K562 (cell line): ENCODE measurements around the gene USP22. TPM values are rescaled to one million over a fixed set of nuclear protein-coding genes. Genes with fewer than 3 reads are reported as not detected.

Experiments
- ATAC-seq: fragments of 200-7000 bp; cut with Tn5 transposase; 3 replicates; pipeline ENCODE4 v1.9.1; 2020; ENCODE audit warnings: moderate library complexity
- BruUV-seq: library from RNA; stranded (reverse); fragments of 400-500 nt; replicated peaks from 2 replicates; lab custom pipeline; 2021; lab: Mats Ljungman, UMichigan
- CTCF ChIA-PET: fragments of 300-600 bp; formaldehyde crosslinking; extraction: SDS; loops from one replicate; lab custom pipeline; 2021; ENCODE audit warnings: low intra/inter-chr PET ratio; lab: Yijun Ruan, JAX
- POLR2A ChIA-PET: fragments of 300-600, 350-650 bp; sonication (Branson Sonifier 250); formaldehyde crosslinking; extraction: SDS; loops from one replicate; lab custom pipeline; 2021; ENCODE audit warnings: antibody characterized with exemption, inconsistent platforms; lab: Yijun Ruan, JAX
- DNase-seq, 4 experiments: peaks; one replicate each; pipeline versions ENCODE4 v3.0.0 to v3.0.0-alpha.2; 2011 to 2018; ENCODE audit warnings: low spot score in 3 of 4, mixed read lengths in 3 of 4; ENCODE audit errors: extremely low read depth in 1 of 4
- FAIRE-seq: peaks from 2 replicates; lab custom pipeline; 2011; peaks lifted over from hg19 to GRCh38; lab: Jason Lieb, UNC
- H2AFZ ChIP-seq: 2 replicates; pipeline ENCODE4 v1.6.0; 2011; ENCODE audit warnings: low read depth, low read length, control low read depth, inconsistent platforms
- H3K27ac ChIP-seq: fragments of 200-600 bp; 3 replicates; pipeline ENCODE4 v1.8.0; 2011; ENCODE audit warnings: low read depth, mild to moderate bottlenecking, control low read depth, inconsistent platforms, low read length, moderate library complexity, mixed read lengths; ENCODE audit errors: extremely low read depth
- H3K27me3 ChIP-seq, 2 experiments: fragments of 300-600 bp in 1 of 2; 2 replicates in 1 of 2; 3 replicates in 1 of 2; pipeline versions ENCODE4 v1.6.0 to v1.8.0; 2011; ENCODE audit warnings: inconsistent platforms in 2 of 2, low read length in 2 of 2, mild to moderate bottlenecking in 1 of 2, mixed read lengths in 1 of 2, moderate library complexity in 1 of 2; ENCODE audit not compliant: control insufficient read depth in 2 of 2, insufficient read depth in 2 of 2
- H3K36me3 ChIP-seq: fragments of 300-600 bp; 3 replicates; pipeline ENCODE4 v1.8.0; 2011; ENCODE audit warnings: mild to moderate bottlenecking, low read length, inconsistent platforms; ENCODE audit not compliant: control insufficient read depth, insufficient read depth
- H3K4me1 ChIP-seq, 2 experiments: fragments of 200-600 bp in 1 of 2; replicated peaks in 1 of 2; 2 replicates in 1 of 2; 3 replicates in 1 of 2; pipeline versions ENCODE4 v1.5.1 to v1.8.0; 2011; ENCODE audit warnings: inconsistent platforms in 2 of 2, low read length in 2 of 2, mild to moderate bottlenecking in 1 of 2, mixed read lengths in 1 of 2, moderate library complexity in 1 of 2; ENCODE audit not compliant: control insufficient read depth in 2 of 2, insufficient read depth in 2 of 2
- H3K4me2 ChIP-seq: 2 replicates; pipeline ENCODE4 v1.6.1; 2011; ENCODE audit warnings: low read length, control low read depth, inconsistent platforms, mixed read lengths; ENCODE audit not compliant: insufficient read depth
- H3K4me3 ChIP-seq: fragments of 200-600 bp; sonication (generic), shearing (Covaris generic); 2 replicates; pipeline ENCODE4 v1.5.1; 2016; ENCODE audit warnings: control low read depth, inconsistent platforms
- H3K79me2 ChIP-seq: fragments of 200-600 bp; 3 replicates; pipeline ENCODE4 v1.8.0; 2011; ENCODE audit warnings: low read length, inconsistent platforms; ENCODE audit not compliant: control insufficient read depth, insufficient read depth
- H3K9ac ChIP-seq, 2 experiments: 2 replicates each; pipeline versions ENCODE4 v1.6.0 to v1.6.1; 2011; ENCODE audit warnings: low read depth in 2 of 2, low read length in 2 of 2, control low read depth in 1 of 2, inconsistent platforms in 1 of 2, mild to moderate bottlenecking in 1 of 2, mixed read lengths in 1 of 2; ENCODE audit not compliant: insufficient read depth in 1 of 2
- H3K9me1 ChIP-seq: one replicate; pipeline ENCODE4 v1.6.0; 2011; ENCODE audit warnings: inconsistent platforms, mild to moderate bottlenecking, low read length, moderate library complexity; ENCODE audit not compliant: control insufficient read depth, insufficient read depth
- H3K9me3 ChIP-seq: replicated peaks from 2 replicates; pipeline ENCODE4 v1.5.1; 2011; ENCODE audit warnings: low read depth, low read length, inconsistent platforms; ENCODE audit not compliant: control insufficient read depth, insufficient read depth
- H4K20me1 ChIP-seq: replicated peaks from 2 replicates; pipeline ENCODE4 v1.6.1; 2011; ENCODE audit warnings: low read length, inconsistent platforms, mixed read lengths; ENCODE audit not compliant: control insufficient read depth, insufficient read depth
- ARHGAP35 ChIP-seq: fragments of 450-650 bp; IDR thresholded peaks from 2 replicates; pipeline ENCODE4 v1.6.1; 2018; ENCODE audit not compliant: partially characterized antibody
- BMI1 ChIP-seq: fragments of 150-350 bp; IDR thresholded peaks from 2 replicates; pipeline ENCODE4 v1.6.1; 2014; ENCODE audit warnings: low read length
- CBX1 ChIP-seq: sonication (generic); IDR thresholded peaks from 2 replicates; pipeline ENCODE4 v1.6.1; 2016; ENCODE audit warnings: antibody characterized with exemption, low read depth, mild to moderate bottlenecking
- KDM5B ChIP-seq: fragments of 200-600 bp; sonication (generic); IDR thresholded peaks from 2 replicates; pipeline ENCODE4 v1.6.1; 2012; ENCODE audit warnings: low read depth, mild to moderate bottlenecking, moderate library complexity, low read length, control low read depth, inconsistent platforms; ENCODE audit not compliant: insufficient replicate concordance
- MEF2A ChIP-seq: IDR thresholded peaks from 2 replicates; pipeline ENCODE4 v1.6.1; 2011; ENCODE audit warnings: low read depth, mild to moderate bottlenecking, low read length, moderate library complexity; ENCODE audit not compliant: control insufficient read depth
- NR2C1 ChIP-seq, 2 experiments: fragments of 450-650 bp; IDR thresholded peaks; 2 replicates each; pipeline ENCODE4 v1.6.1; 2017; ENCODE audit warnings: mild to moderate bottlenecking in 2 of 2, antibody characterized with exemption in 1 of 2, inconsistent platforms in 1 of 2, missing compliant biosample characterization in 1 of 2, missing genetic modification characterization in 1 of 2
- POLR2H ChIP-seq: IDR thresholded peaks from 2 replicates; pipeline ENCODE4 v1.6.1; 2016; ENCODE audit warnings: missing genetic modification characterization, low read depth, mild to moderate bottlenecking, control low read depth, missing compliant biosample characterization, moderate library complexity
- SIRT6 ChIP-seq: IDR thresholded peaks from one replicate; pipeline ENCODE4 v1.6.1; 2012; ENCODE audit warnings: low read depth, mild to moderate bottlenecking, control low read depth, inconsistent platforms, low read length, moderate library complexity
- SMAD2 ChIP-seq: fragments of 150-350 bp; IDR thresholded peaks from 2 replicates; pipeline ENCODE4 v1.6.1; 2014; ENCODE audit warnings: low read depth, mild to moderate bottlenecking, low read length
- TCFL5 ChIP-seq: fragments of 250-450 bp; sonication (Bioruptor Pico); conservative IDR thresholded peaks from 2 replicates; pipeline ENCODE4 v1.6.1; 2021; ENCODE audit warnings: mild to moderate bottlenecking, moderate library complexity, matching md5 sums
- ZNF609 ChIP-seq: sonication (generic); formaldehyde crosslinking; IDR thresholded peaks from 2 replicates; pipeline ENCODE4 v1.8.1; 2023; ENCODE audit warnings: missing genetic modification reagents, mild to moderate bottlenecking, borderline replicate concordance
- ZSCAN29 ChIP-seq: fragments of 450-650 bp; IDR thresholded peaks from 2 replicates; pipeline ENCODE4 v1.6.1; 2017
- WGBS: fragments of 100-300 bp; shearing (Covaris generic); methylation state at CpG from one replicate; pipeline ENCODE4 v1.1.6; 2016; ENCODE audit warnings: low coverage, mixed read lengths; ENCODE audit not compliant: insufficient coverage; ENCODE audit errors: missing lambda C conversion rate; 5-methylcytosine and 5-hydroxymethylcytosine counted together
- in situ Hi-C: fragments of 300-500 bp; cut with MboI; formaldehyde crosslinking; loops from 4 replicates; pipeline ENCODE4 v1.15.0; 2018; ENCODE audit warnings: inconsistent platforms, mixed read lengths
- intact Hi-C: fragments of 100-400 bp; cut with micrococcal nuclease; formaldehyde crosslinking; loops from 2 replicates; pipeline ENCODE4 v1.14.2; 2022
- polyA plus RNA-seq, 8 experiments: library from polyadenylated mRNA; depleted of rRNA in 4 of 8; stranded (reverse) in 5 of 8; unstranded in 3 of 8; fragments of >200 nt; fragmentation: Nextera tagmentation in 2 of 8; fragmentation: Illumina TruSeq in 1 of 8; extraction: Ambion mirVana in 2 of 8; extraction: Trizol in 1 of 8; gene quantifications; 2 replicates each; pipeline versions ENCODE4 v1.2.1 to v1.2.3, GENCODE V29; 2011 to 2014; ENCODE audit warnings: inconsistent platforms in 1 of 8, missing spikeins in 1 of 8
- total RNA-seq, 7 experiments: library from RNA; depleted of rRNA in 6 of 7; stranded (reverse); fragments of >200 nt in 6 of 7; fragmentation: Illumina TruSeq in 2 of 7; extraction: Trizol in 2 of 7; gene quantifications; 2 replicates each; pipeline versions ENCODE4 v1.2.1 to v1.2.3, GENCODE V29; 2011 to 2021; ENCODE audit warnings: low replicate concordance in 1 of 7

Gene USP22
- total and polyA plus RNA-seq, 9 of the 15 experiments (the other 6 are each of a cell fraction or from before 2014, with no cell fraction given) = 6.5 to 113 (median 58.9) TPM

DNA sequence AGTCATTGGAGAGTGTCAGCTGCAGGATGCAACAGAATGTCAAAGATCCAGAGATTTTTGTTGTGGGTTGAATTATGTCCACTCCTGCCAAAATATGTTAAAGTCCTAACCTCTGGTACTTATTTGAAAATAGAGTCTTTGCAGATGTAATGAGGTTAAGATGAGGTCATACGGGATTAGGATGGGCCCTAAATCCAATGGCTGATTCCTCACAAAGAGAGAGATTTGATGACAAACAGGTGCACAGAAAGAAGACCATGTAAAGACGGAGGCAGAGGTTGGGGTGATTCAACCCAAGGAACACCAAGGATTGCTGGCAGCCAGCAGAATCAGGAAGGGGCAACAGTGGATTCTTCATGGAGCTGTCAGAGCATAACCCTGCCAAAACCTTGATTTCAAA, 34.5 kb upstream of the USP22 start:
- Histone ChIP-seq H4K20me1 (no peaks in the 10 kb centered on the region), H3K79me2 (no peaks in the 10 kb centered on the region), H3K27ac (no peak overlapping the region), H3K4me3 (no peak overlapping the region), H3K4me2 (no peak overlapping the region), H3K36me3 (no peaks in the 10 kb centered on the region), H3K9me1 (no peaks in the 10 kb centered on the region), H3K27me3 (no peaks in the 10 kb centered on the region; a peak in 2 of 5 replicates), H3K4me1 (no peaks in the 10 kb centered on the region), H3K9ac (no peak overlapping the region), H3K9me3 (no peaks in the 10 kb centered on the region), H2AFZ (no peak overlapping the region)
- CTCF ChIA-PET = no interaction called here
- no peak for TF ChIP-seq NR2C1 (IDR thresholded peaks at IDR 0.05)
- TF ChIP-seq NR2C1 (tag; IDR thresholded peaks at IDR 0.05) = no peak
- TF ChIP-seq TCFL5 (CRISPR knock-in tag) = no peak
- no peak for TF ChIP-seq SMAD2
- TF ChIP-seq ZNF609 (CRISPR knock-in tag) = no peak
- no peak for TF ChIP-seq BMI1
- TF ChIP-seq KDM5B = no peak
- no peak for TF ChIP-seq CBX1
- TF ChIP-seq POLR2H (tag) = no peak
- TF ChIP-seq ARHGAP35 = no peak
- TF ChIP-seq SIRT6 = no peak
- no peak for TF ChIP-seq ZSCAN29
- no peak for TF ChIP-seq MEF2A
- no TSS peak for BruUV-seq
- 14% methylated on average over 2 of the region's 2 CpGs for WGBS
- ATAC-seq = no peak
- no peak for FAIRE-seq
- in situ Hi-C loops (no loop called here), intact Hi-C loops (no loop called here)
- DNase-seq = no peak
- POLR2A ChIA-PET = no interaction called here
